Parathyroid adenoma (tissue), 2 donors: ENCODE measurements around the gene ATG9B.
"Not testable (repeated sequence)": the region's sequence is repeated elsewhere in the genome, so short reads cannot be mapped to it uniquely, and the experiment has no call there.

Experiments
- H2AFZ ChIP-seq: fragments of 300-600 bp; sonication (generic); one replicate; pipeline ENCODE4 v1.7.0; 2017; ENCODE audit warnings: antibody characterized with exemption, mild to moderate bottlenecking
- H3K27ac ChIP-seq: fragments of 300-600 bp; sonication (generic); one replicate; pipeline ENCODE4 v1.7.0; 2017
- H3K27me3 ChIP-seq: fragments of 300-600 bp; sonication (generic); one replicate; pipeline ENCODE4 v1.7.0; 2017; ENCODE audit warnings: low read length; ENCODE audit not compliant: control insufficient read depth, insufficient read depth
- H3K36me3 ChIP-seq: fragments of 300-600 bp; sonication (generic); one replicate; pipeline ENCODE4 v1.7.0; 2017; ENCODE audit warnings: low read length; ENCODE audit not compliant: control insufficient read depth, insufficient read depth
- H3K4me1 ChIP-seq: fragments of 300-600 bp; sonication (generic); one replicate; pipeline ENCODE4 v1.7.0; 2017; ENCODE audit warnings: control low read depth
- H3K4me2 ChIP-seq: fragments of 300-600 bp; sonication (generic); one replicate; pipeline ENCODE4 v1.7.0; 2017; ENCODE audit warnings: low read length
- H3K4me3 ChIP-seq: fragments of 300-600 bp; sonication (generic); one replicate; pipeline ENCODE4 v1.7.0; 2017; ENCODE audit warnings: low read depth, low read length
- H3K79me2 ChIP-seq: fragments of 300-600 bp; sonication (generic); one replicate; pipeline ENCODE4 v1.7.0; 2017; ENCODE audit warnings: control low read depth
- H3K9ac ChIP-seq: fragments of 300-600 bp; sonication (generic); one replicate; pipeline ENCODE4 v1.7.0; 2017; ENCODE audit warnings: mild to moderate bottlenecking
- H3K9me3 ChIP-seq: fragments of 300-600 bp; sonication (generic); one replicate; pipeline ENCODE4 v1.7.0; 2017; ENCODE audit warnings: low read length; ENCODE audit not compliant: control insufficient read depth
- TF ChIP-seq, protein P1 (sequence below): fragments of 300-600 bp; sonication (generic); IDR thresholded peaks from one replicate; pipeline ENCODE4 v1.7.0; 2017; ENCODE audit warnings: antibody characterized with exemption, mild to moderate bottlenecking
- donor health status: primary hyperparathyroidism.

The ATG9B gene

DNA sequence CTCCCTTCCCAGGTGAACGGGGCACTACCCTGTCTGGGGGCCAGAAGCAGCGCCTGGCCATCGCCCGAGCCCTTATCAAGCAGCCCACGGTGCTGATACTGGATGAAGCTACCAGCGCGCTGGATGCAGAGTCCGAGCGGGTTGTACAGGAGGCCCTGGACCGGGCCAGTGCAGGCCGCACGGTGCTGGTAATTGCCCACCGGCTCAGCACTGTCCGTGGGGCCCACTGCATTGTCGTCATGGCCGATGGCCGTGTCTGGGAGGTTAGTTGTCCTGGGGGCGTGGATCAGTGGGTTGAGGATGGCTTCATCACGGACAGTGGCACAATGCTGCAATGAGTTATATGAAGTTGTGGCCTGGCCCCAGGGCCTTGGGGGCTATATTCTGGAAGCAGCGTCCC, 19.7 kb upstream of the ATG9B start:
- peaks cover 21% of the 10 kb centered on the region for H3K4me1 ChIP-seq
- TF ChIP-seq, protein P1, sequence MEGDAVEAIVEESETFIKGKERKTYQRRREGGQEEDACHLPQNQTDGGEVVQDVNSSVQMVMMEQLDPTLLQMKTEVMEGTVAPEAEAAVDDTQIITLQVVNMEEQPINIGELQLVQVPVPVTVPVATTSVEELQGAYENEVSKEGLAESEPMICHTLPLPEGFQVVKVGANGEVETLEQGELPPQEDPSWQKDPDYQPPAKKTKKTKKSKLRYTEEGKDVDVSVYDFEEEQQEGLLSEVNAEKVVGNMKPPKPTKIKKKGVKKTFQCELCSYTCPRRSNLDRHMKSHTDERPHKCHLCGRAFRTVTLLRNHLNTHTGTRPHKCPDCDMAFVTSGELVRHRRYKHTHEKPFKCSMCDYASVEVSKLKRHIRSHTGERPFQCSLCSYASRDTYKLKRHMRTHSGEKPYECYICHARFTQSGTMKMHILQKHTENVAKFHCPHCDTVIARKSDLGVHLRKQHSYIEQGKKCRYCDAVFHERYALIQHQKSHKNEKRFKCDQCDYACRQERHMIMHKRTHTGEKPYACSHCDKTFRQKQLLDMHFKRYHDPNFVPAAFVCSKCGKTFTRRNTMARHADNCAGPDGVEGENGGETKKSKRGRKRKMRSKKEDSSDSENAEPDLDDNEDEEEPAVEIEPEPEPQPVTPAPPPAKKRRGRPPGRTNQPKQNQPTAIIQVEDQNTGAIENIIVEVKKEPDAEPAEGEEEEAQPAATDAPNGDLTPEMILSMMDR, result no peak
- no peak overlapping the region for H3K4me3 ChIP-seq
- no peak overlapping the region for H3K9ac ChIP-seq
- no peaks in the 10 kb centered on the region for H3K27me3 ChIP-seq
- no peak overlapping the region for H3K4me2 ChIP-seq
- H3K27ac ChIP-seq, result no peak overlapping the region
- no peaks in the 10 kb centered on the region for H3K9me3 ChIP-seq
- no peaks in the 10 kb centered on the region for H3K79me2 ChIP-seq
- H3K36me3 ChIP-seq, result no peaks in the 10 kb centered on the region
- no peak overlapping the region for H2AFZ ChIP-seq

DNA sequence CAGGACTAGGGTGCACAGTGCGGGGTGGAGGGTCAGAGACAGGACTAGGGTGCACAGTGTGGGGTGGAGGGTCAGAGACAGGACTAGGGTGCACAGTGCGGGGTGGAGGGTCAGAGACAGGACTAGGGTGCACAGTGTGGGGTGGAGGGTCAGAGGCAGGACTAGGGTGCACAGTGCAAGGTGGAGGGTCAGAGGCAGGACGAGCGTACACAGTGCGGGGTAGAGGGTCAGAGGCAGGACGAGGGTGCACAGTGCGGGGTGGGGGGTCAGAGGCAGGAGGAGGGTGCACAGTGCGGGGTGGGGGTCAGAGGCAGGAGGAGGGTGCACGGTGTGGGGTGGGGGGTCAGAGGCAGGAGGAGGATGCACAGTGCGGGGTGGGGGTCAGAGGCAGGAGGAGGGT, 19.2 kb upstream of the ATG9B start:
- H3K79me2 ChIP-seq, H3K36me3 ChIP-seq, H3K27ac ChIP-seq, H3K4me2 ChIP-seq, H2AFZ ChIP-seq, H3K9me3 ChIP-seq, H3K9ac ChIP-seq, H3K4me3 ChIP-seq, H3K27me3 ChIP-seq: not testable (repeated sequence)
- peaks cover 17% of the 10 kb centered on the region for H3K4me1 ChIP-seq

DNA sequence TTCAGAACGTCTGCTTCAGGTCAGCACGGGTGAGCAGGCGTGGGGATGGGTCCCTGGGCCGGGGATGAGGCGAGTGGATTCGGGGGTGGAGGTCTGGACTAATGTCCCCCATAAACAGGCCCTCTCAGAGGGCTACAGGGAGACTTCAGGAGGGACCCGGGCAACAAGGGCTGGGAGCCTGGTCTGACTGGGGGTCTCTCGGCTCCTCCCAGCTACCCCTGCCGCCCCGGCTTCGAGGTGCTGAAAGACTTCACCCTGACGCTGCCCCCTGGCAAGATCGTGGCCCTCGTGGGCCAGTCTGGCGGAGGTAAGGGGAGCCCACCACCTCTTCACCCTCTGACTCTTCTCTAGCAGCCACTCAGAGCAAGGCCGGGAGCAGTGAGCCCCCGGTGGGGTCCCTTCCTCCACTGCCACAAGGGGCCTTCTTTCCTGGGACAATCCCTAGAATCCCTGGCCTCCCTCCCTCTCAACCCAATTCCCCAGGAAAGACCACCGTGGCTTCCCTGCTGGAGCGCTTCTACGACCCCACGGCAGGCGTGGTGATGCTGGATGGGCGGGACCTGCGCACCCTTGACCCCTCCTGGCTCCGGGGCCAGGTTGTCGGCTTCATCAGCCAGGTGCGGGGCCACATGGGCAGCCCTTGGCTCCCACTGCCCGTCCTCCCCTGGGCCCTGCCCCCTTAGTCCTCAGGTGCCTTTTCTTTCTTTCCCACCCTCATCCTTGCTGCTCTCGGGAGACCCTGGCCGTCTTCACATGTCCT, 16.5 kb upstream of the ATG9B start:
- TF ChIP-seq, protein P1, result no peak
- no peaks in the 10 kb centered on the region for H3K36me3 ChIP-seq
- no peak overlapping the region for H3K4me2 ChIP-seq
- H3K27me3 ChIP-seq, result no peaks in the 10 kb centered on the region
- no peak overlapping the region for H3K27ac ChIP-seq
- H3K9ac ChIP-seq, result no peak overlapping the region
- H3K79me2 ChIP-seq, result no peaks in the 10 kb centered on the region
- no peaks in the 10 kb centered on the region for H3K9me3 ChIP-seq
- no peaks in the 10 kb centered on the region for H3K4me1 ChIP-seq
- no peak overlapping the region for H2AFZ ChIP-seq
- no peak overlapping the region for H3K4me3 ChIP-seq

DNA sequence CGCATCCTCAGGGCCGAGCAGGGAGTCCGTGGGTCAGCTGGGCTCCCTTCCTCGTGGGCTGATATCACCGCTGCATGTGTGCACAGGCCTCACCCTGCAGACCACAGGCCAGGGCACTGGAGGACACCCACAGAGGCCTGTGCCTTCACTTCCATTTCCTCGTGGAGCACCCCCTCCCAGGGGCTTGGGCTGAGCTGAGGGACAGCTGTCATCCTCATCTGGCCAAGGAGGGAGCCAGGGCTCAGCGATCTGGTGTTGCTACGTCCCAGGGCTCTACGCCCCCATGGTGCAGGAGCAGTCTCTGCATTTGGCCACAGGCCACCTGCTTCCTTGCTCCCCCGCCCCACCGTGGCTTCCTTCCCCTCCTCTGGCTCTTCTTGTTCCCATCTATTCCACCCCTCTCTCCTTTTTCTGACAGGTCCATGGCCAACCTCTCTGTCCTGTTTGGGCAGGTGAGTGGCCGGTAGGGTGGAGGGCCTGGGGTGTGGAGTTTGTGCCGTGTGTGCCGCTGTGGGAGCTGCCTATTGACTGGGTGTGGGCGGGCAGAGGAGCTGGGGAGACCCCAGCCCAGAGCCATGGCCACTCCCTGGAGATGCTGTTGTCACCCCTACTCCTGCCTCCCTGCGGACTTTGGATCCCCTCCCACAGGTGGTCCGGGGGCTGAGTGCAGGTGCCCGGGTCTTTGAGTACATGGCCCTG, 15.7 kb upstream of the ATG9B start:
- no peak overlapping the region for H3K4me3 ChIP-seq
- H3K27ac ChIP-seq, result no peak overlapping the region
- H3K9ac ChIP-seq, result no peak overlapping the region
- H3K36me3 ChIP-seq, result no peaks in the 10 kb centered on the region
- no peak overlapping the region for H3K4me2 ChIP-seq
- H3K27me3 ChIP-seq, result no peaks in the 10 kb centered on the region
- H3K4me1 ChIP-seq, result no peaks in the 10 kb centered on the region
- no peaks in the 10 kb centered on the region for H3K9me3 ChIP-seq
- H3K79me2 ChIP-seq, result peaks cover 2% of the 10 kb centered on the region
- TF ChIP-seq, protein P1, result no peak
- H2AFZ ChIP-seq, result no peak overlapping the region

DNA sequence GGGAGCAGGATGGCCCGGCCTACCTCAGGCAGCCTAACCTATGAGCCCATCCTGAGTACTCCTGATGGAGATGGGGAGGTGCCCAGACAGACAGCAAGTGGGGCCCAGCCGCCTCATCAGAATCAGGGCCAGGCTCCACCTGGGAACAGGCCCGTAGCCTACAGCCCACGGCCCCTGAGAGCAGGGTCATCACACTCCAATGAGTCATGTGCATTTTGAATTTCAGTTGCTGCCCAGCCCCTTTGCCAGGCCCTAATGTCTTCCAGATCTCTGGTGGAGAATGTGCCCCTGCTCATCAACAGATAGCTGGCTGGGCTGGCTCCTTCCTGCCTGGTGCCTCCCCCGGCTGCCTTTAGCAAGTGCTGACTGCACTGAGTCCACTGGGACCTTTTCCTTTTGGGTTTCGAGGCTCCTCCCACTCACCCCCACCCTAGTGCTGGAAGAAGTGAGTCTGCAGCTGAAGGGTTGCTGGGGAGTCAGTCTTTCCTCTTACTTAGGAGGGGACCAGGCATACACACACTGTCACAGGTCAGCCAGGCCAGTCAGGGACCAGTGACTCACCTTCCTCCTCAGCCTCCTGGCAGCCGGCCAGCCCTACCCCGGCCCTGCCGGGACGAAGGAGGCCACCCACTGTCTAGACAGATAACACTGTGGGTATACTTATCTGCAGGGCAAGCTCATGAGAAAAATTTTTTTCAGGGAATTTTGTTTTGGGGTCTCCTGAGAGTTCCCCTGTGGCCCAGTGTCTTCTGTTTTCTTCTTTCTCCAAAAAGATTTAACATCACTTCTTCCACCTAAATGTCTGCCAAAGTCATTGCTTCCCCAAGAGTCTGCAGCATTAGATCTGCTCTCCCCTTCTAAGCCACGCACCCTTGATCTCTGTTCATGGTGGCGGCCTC, 14.9 kb upstream of the ATG9B start:
- Histone ChIP-seq H3K79me2 (peaks cover 3% of the 10 kb centered on the region), H3K9me3 (no peaks in the 10 kb centered on the region), H3K4me1 (no peaks in the 10 kb centered on the region), H3K36me3 (no peaks in the 10 kb centered on the region), H3K4me2 (no peak overlapping the region), H2AFZ (no peak overlapping the region), H3K4me3 (no peak overlapping the region), H3K27ac (no peak overlapping the region), H3K9ac (no peak overlapping the region), H3K27me3 (no peaks in the 10 kb centered on the region)
- TF ChIP-seq, protein P1, result no peak
